ENCODE results near the gene OR2Y1.

- TF ChIP-seq CTCF (conservative IDR thresholded peaks at IDR 0.05 in 1 of 2, IDR thresholded peaks at IDR 0.05 in 1 of 2; ENCODE audit: low read depth in 1 of 2, low read length in 2 of 2): peak; percentile 76 to 84
- no peak for TF ChIP-seq EZH2 (IDR thresholded peaks at IDR 0.05; ENCODE audit: low read length, missing control alignments)
Measured at GRCh38 chr5:180784497-180785097, 44.7 kb upstream of the OR2Y1 start.
